GM23248 (cell line): ENCODE results near the gene ZC3H11A.

Experiments used
- EZH2 ChIP-seq: fragments of 200-600 bp; sonication (generic); IDR thresholded peaks from 2 replicates; pipeline ENCODE4 v1.6.1; 2018; ENCODE audit warnings: antibody characterized with exemption, mild to moderate bottlenecking; ENCODE audit not compliant: insufficient read depth, poor library complexity, severe bottlenecking
- EZH2phosphoT487 ChIP-seq: fragments of 200-600 bp; sonication (generic); IDR thresholded peaks from 2 replicates; pipeline ENCODE4 v1.6.1; 2018; ENCODE audit warnings: antibody characterized with exemption, moderate library complexity, mild to moderate bottlenecking, low read depth; ENCODE audit not compliant: insufficient read depth

- TF ChIP-seq EZH2, result no peak
- TF ChIP-seq EZH2phosphoT487, result no peak
Measured at GRCh38 chr1:203792486-203792885, 2.9 kb upstream of the ZC3H11A start.
